Activated CD8-positive, alpha-beta T cell treated with anti-CD3 and anti-CD28 coated beads for 36 hours (primary cell): ENCODE measurements around the gene GPR55. TPM values are rescaled to one million over a fixed set of nuclear protein-coding genes. Genes with fewer than 3 reads are reported as not detected.
A peak's percentile ranks its signal among the peaks of the same experiment; 100 is the strongest.

Source experiments
- ATAC-seq: fragments of 200-7000 bp; cut with Tn5 transposase; one replicate; pipeline ENCODE4 v1.10.0; 2021; ENCODE audit warnings: mild to moderate bottlenecking, moderate library complexity
- CTCF ChIA-PET: fragments of 350-600 bp; sonication (Branson Sonifier 250); formaldehyde crosslinking; loops from one replicate; lab custom pipeline; 2021; ENCODE audit warnings: antibody characterized with exemption; lab: Charles Lee
- POLR2A ChIA-PET: fragments of 350-600 bp; sonication (Branson Sonifier 250); formaldehyde crosslinking; loops from one replicate; lab custom pipeline; 2021; ENCODE audit warnings: antibody characterized with exemption; lab: Charles Lee
- DNase-seq: peaks from one replicate; pipeline ENCODE4 v3.0.0-alpha.2; 2020
- H3K27ac Mint-ChIP-seq: one replicate; pipeline ENCODE4 v1.8.0; 2021; ENCODE audit warnings: mild to moderate bottlenecking, mixed read lengths
- H3K27me3 Mint-ChIP-seq: one replicate; pipeline ENCODE4 v1.8.0; 2021; ENCODE audit warnings: mixed read lengths
- H3K36me3 Mint-ChIP-seq: one replicate; pipeline ENCODE4 v1.8.0; 2021; ENCODE audit warnings: low read depth, mixed read lengths
- H3K4me1 Mint-ChIP-seq: one replicate; pipeline ENCODE4 v1.8.0; 2021; ENCODE audit warnings: low read depth, mixed read lengths
- H3K4me3 Mint-ChIP-seq: one replicate; pipeline ENCODE4 v1.8.0; 2021; ENCODE audit warnings: mild to moderate bottlenecking, moderate library complexity, mixed read lengths
- H3K9me3 Mint-ChIP-seq: one replicate; pipeline ENCODE4 v1.8.0; 2021; ENCODE audit warnings: mixed read lengths
- CTCF ChIP-seq: fragments of 200-600 bp; IDR thresholded peaks from one replicate; pipeline ENCODE4 v1.8.0; 2022; ENCODE audit warnings: antibody characterized with exemption, mild to moderate bottlenecking
- intact Hi-C: fragments of 100-400 bp; cut with micrococcal nuclease; formaldehyde crosslinking; loops from one replicate; pipeline ENCODE4 v1.10.0; 2022
- total RNA-seq, 2 experiments: library from RNA; stranded (reverse); gene quantifications; one replicate each; pipeline ENCODE4 v1.2.3, GENCODE V29; 2021

Gene GPR55
- total RNA-seq, 2 experiments from 2014 or later = 5.0 to 5.3 TPM

- H3K4me1 Mint-ChIP-seq = peaks cover 24% of the 10 kb centered on the region
- H3K9me3 Mint-ChIP-seq = peaks cover 20% of the 10 kb centered on the region
- DNase-seq = peak; percentile 4
- ChIA-PET POLR2A (interaction anchor here (0.7 to 1.7 kb wide), 2 partner anchors 9 to 27 kb away, joined by 3 to 4 read pairs; no protein-coding TSS in a partner anchor), CTCF (interaction anchor here (0.9 to 11.4 kb wide), 5 partner anchors 9 to 124 kb away, joined by 3 to 181 read pairs (median 3); partner anchors contain the start of gene PSMD1)
- no peak for TF ChIP-seq CTCF
- intact Hi-C loops = no loop called here
- H3K27me3 Mint-ChIP-seq = peaks cover 2% of the 10 kb centered on the region
- H3K36me3 Mint-ChIP-seq = peaks cover 13% of the 10 kb centered on the region
- H3K27ac Mint-ChIP-seq = no peak overlapping the region
- ATAC-seq = peak; percentile 32
- H3K4me3 Mint-ChIP-seq = no peak overlapping the region
Observed at GRCh38 chr2:230932556-230933511, 7.8 kb upstream of the GPR55 start.

GRCh38 chr2:230931556-230932231, 6.7 kb upstream of the GPR55 start:
- Mint-ChIP-seq H3K36me3 (peaks cover 11% of the 10 kb centered on the region), H3K9me3 (peaks cover 12% of the 10 kb centered on the region), H3K27ac (no peak overlapping the region), H3K4me3 (no peak overlapping the region), H3K27me3 (peaks cover 2% of the 10 kb centered on the region), H3K4me1 (peaks cover 33% of the 10 kb centered on the region)
- DNase-seq (peak; percentile 15), ATAC-seq (no peak)
- no peak for TF ChIP-seq CTCF
- POLR2A ChIA-PET = interaction anchor here (1.5 to 1.7 kb wide), 2 partner anchors 12 to 26 kb away, joined by 3 to 4 read pairs; no protein-coding TSS in a partner anchor
- CTCF ChIA-PET = interaction anchor here (1.0 to 11.4 kb wide), 4 partner anchors 10 to 125 kb away, joined by 3 to 181 read pairs (median 3); partner anchors contain the start of gene PSMD1
- intact Hi-C loops = no loop called here

GRCh38 chr2:230930928-230931555, 6.0 kb upstream of the GPR55 start:
- no peak for TF ChIP-seq CTCF
- Mint-ChIP-seq H3K4me1 (peaks cover 35% of the 10 kb centered on the region), H3K4me3 (no peak overlapping the region), H3K27me3 (peaks cover 2% of the 10 kb centered on the region), H3K9me3 (peaks cover 8% of the 10 kb centered on the region), H3K36me3 (peaks cover 8% of the 10 kb centered on the region), H3K27ac (no peak overlapping the region)
- peak; percentile 0 for DNase-seq
- CTCF ChIA-PET = interaction anchor here (1.1 to 11.4 kb wide), 4 partner anchors 18 to 126 kb away, joined by 3 to 181 read pairs (median 3); partner anchors contain the start of gene PSMD1
- POLR2A ChIA-PET = interaction anchor here (1.5 kb wide), 1 partner anchor 11 kb away, joined by 3 read pairs; no protein-coding TSS in a partner anchor
- intact Hi-C loops = no loop called here
- no peak for ATAC-seq

GRCh38 chr2:230930149-230930780, 5.2 kb upstream of the GPR55 start:
- peaks cover 2% of the 10 kb centered on the region for H3K27me3 Mint-ChIP-seq
- ChIA-PET POLR2A (interaction anchor here (1.5 kb wide), 1 partner anchor 10 kb away, joined by 3 read pairs; no protein-coding TSS in a partner anchor), CTCF (interaction anchor here (1.1 to 11.4 kb wide), 3 partner anchors 17 to 55 kb away, joined by 3 to 181 read pairs (median 3); no protein-coding TSS in a partner anchor)
- H3K9me3 Mint-ChIP-seq = peaks cover under 1% of the 10 kb centered on the region
- TF ChIP-seq CTCF = no peak
- no peak for ATAC-seq
- no peaks in the 10 kb centered on the region for H3K36me3 Mint-ChIP-seq
- no peak overlapping the region for H3K4me3 Mint-ChIP-seq
- no peak for DNase-seq
- H3K27ac Mint-ChIP-seq = no peak overlapping the region
- intact Hi-C loops = no loop called here
- peaks cover 43% of the 10 kb centered on the region for H3K4me1 Mint-ChIP-seq
